Mononuclear cell (primary cell): Measurements from ENCODE around the gene AGTRAP. TPM values are rescaled to one million over a fixed set of nuclear protein-coding genes. Genes with fewer than 3 reads are reported as not detected.

Experiments used
- H3K27me3 ChIP-seq: 2 replicates; pipeline ENCODE4 v1.6.0; 2011; ENCODE audit warnings: low read length, control low read depth; ENCODE audit not compliant: insufficient read depth
- H3K4me1 ChIP-seq: 2 replicates; pipeline ENCODE4 v1.5.1; 2011; ENCODE audit warnings: mild to moderate bottlenecking, low read length, control low read depth; ENCODE audit not compliant: insufficient read depth
- H3K4me3 ChIP-seq: 2 replicates; pipeline ENCODE4 v1.5.1; 2011; ENCODE audit warnings: mild to moderate bottlenecking, low read length, moderate library complexity
- H3K9me3 ChIP-seq: 2 replicates; pipeline ENCODE4 v1.5.1; 2011; ENCODE audit warnings: low read depth, mild to moderate bottlenecking, control low read depth, low read length
- total RNA-seq: library from RNA; depleted of rRNA; stranded (reverse); fragments of >200 nt; gene quantifications from one replicate; pipeline ENCODE4 v1.2.3, GENCODE V29; 2012

AGTRAP gene
- 62.0 TPM for total RNA-seq

- Histone ChIP-seq H3K4me3 (peak within 1 kb of the TSS; percentile 96), H3K9me3 (no peaks in the 10 kb centered on the region), H3K4me1 (peaks cover 84% of the 10 kb centered on the region), H3K27me3 (no peaks in the 10 kb centered on the region)
These were observed at the start of gene AGTRAP for GRCh38 chr1:11735854-11736745. Gene AGTRAP (plus strand): TSS chr1:11736136. CDS start chr1:11736209, 73 bp downstream.

GRCh38 chr1:11688506-11688905, 47.4 kb upstream of the AGTRAP start:
- peaks cover 28% of the 10 kb centered on the region for H3K4me1 ChIP-seq
- H3K9me3 ChIP-seq: no peaks in the 10 kb centered on the region
- H3K4me3 ChIP-seq: no peak overlapping the region
- peaks cover 34% of the 10 kb centered on the region for H3K27me3 ChIP-seq

GRCh38 chr1:11690397-11691301, 45.3 kb upstream of the AGTRAP start:
- Histone ChIP-seq H3K4me3 (no peak overlapping the region), H3K4me1 (peaks cover 31% of the 10 kb centered on the region)

GRCh38 chr1:11691302-11691914, 44.5 kb upstream of the AGTRAP start, which contains the start of gene DRAXIN:
Gene DRAXIN (plus strand): TSS chr1:11691710. CDS start chr1:11706259, 14,549 bp downstream.
- Histone ChIP-seq H3K9me3 (no peaks in the 10 kb centered on the region), H3K4me1 (peaks cover 31% of the 10 kb centered on the region), H3K4me3 (no peak within 1 kb of the TSS), H3K27me3 (peaks cover 40% of the 10 kb centered on the region)

More at GRCh38 chr1:11690397-11691301, 45.3 kb upstream of the AGTRAP start:
- Histone ChIP-seq H3K27me3 (peaks cover 40% of the 10 kb centered on the region), H3K9me3 (no peaks in the 10 kb centered on the region)

- peaks cover 31% of the 10 kb centered on the region for H3K4me1 ChIP-seq
- H3K4me3 ChIP-seq: no peak overlapping the region
- H3K27me3 ChIP-seq: peaks cover 40% of the 10 kb centered on the region
- no peaks in the 10 kb centered on the region for H3K9me3 ChIP-seq
These were observed 43.8 kb upstream of the AGTRAP start for GRCh38 chr1:11691928-11692711.

- H3K4me3 ChIP-seq: no peak overlapping the region
- H3K9me3 ChIP-seq: no peaks in the 10 kb centered on the region
These were observed 42.8 kb upstream of the AGTRAP start for GRCh38 chr1:11693024-11693590.

GRCh38 chr1:11693917-11694316, 42.0 kb upstream of the AGTRAP start:
- Histone ChIP-seq H3K27me3 (peaks cover 36% of the 10 kb centered on the region), H3K4me3 (no peak overlapping the region), H3K4me1 (peaks cover 31% of the 10 kb centered on the region), H3K9me3 (no peaks in the 10 kb centered on the region)

More at GRCh38 chr1:11693024-11693590, 42.8 kb upstream of the AGTRAP start:
- Histone ChIP-seq H3K27me3 (peaks cover 40% of the 10 kb centered on the region), H3K4me1 (peaks cover 31% of the 10 kb centered on the region)

GRCh38 chr1:11695861-11696260, 40.1 kb upstream of the AGTRAP start:
- H3K27me3 ChIP-seq: peaks cover 26% of the 10 kb centered on the region
- H3K4me3 ChIP-seq: no peak overlapping the region
- peaks cover 23% of the 10 kb centered on the region for H3K4me1 ChIP-seq
- H3K9me3 ChIP-seq: no peaks in the 10 kb centered on the region

GRCh38 chr1:11697188-11697892, 38.6 kb upstream of the AGTRAP start:
- no peak overlapping the region for H3K4me3 ChIP-seq
- H3K27me3 ChIP-seq: peaks cover 18% of the 10 kb centered on the region
- no peaks in the 10 kb centered on the region for H3K9me3 ChIP-seq
- H3K4me1 ChIP-seq: peaks cover 13% of the 10 kb centered on the region

- no peaks in the 10 kb centered on the region for H3K9me3 ChIP-seq
- peaks cover 14% of the 10 kb centered on the region for H3K27me3 ChIP-seq
- H3K4me1 ChIP-seq: peaks cover 9% of the 10 kb centered on the region
- H3K4me3 ChIP-seq: no peak overlapping the region
These were observed 38.1 kb upstream of the AGTRAP start for GRCh38 chr1:11697893-11698210.

GRCh38 chr1:11700601-11701467, 35.1 kb upstream of the AGTRAP start:
- Histone ChIP-seq H3K9me3 (no peaks in the 10 kb centered on the region), H3K4me1 (no peaks in the 10 kb centered on the region), H3K4me3 (no peak overlapping the region), H3K27me3 (peaks cover 3% of the 10 kb centered on the region)

- Histone ChIP-seq H3K9me3 (no peaks in the 10 kb centered on the region), H3K4me3 (no peak overlapping the region), H3K4me1 (no peaks in the 10 kb centered on the region), H3K27me3 (peaks cover 3% of the 10 kb centered on the region)
These were observed 34.4 kb upstream of the AGTRAP start for GRCh38 chr1:11701551-11701961.
